K562 (cell line): ENCODE measurements around the gene EIF4EBP2. TPM values are rescaled to one million over a fixed set of nuclear protein-coding genes. Genes with fewer than 3 reads are reported as not detected.

ENCODE experiments used
- ARHGAP35 ChIP-seq: fragments of 450-650 bp; IDR thresholded peaks from 2 replicates; pipeline ENCODE4 v1.6.1; 2018; ENCODE audit not compliant: partially characterized antibody
- C11orf30 ChIP-seq: fragments of 450-650 bp; IDR thresholded peaks from 2 replicates; pipeline ENCODE4 v1.6.1; 2016; ENCODE audit warnings: low read depth, mild to moderate bottlenecking
- CBX5 ChIP-seq: IDR thresholded peaks from 2 replicates; pipeline ENCODE4 v1.6.1; 2014; ENCODE audit warnings: low read depth, borderline replicate concordance
- CHD1 ChIP-seq: fragments of 200-600 bp; sonication (generic); IDR thresholded peaks from one replicate; pipeline ENCODE4 v1.6.1; 2012; ENCODE audit warnings: mild to moderate bottlenecking, moderate library complexity, low read length, inconsistent platforms
- FOSL1 ChIP-seq: fragments of 200-800 bp; sonication (Bioruptor generic); conservative IDR thresholded peaks from 2 replicates; pipeline ENCODE4 v1.6.1; 2016; ENCODE audit warnings: missing genetic modification characterization, missing compliant biosample characterization
- FOXO4 ChIP-seq: fragments of 450-650 bp; formaldehyde crosslinking; IDR thresholded peaks from 2 replicates; pipeline ENCODE4 v1.4.0; 2020; ENCODE audit warnings: mild to moderate bottlenecking, moderate library complexity
- GTF2A2 ChIP-seq: IDR thresholded peaks from 2 replicates; pipeline ENCODE4 v1.6.1; 2016; ENCODE audit warnings: mild to moderate bottlenecking, missing genetic modification characterization, missing compliant biosample characterization
- MEF2D ChIP-seq: conservative IDR thresholded peaks from 2 replicates; pipeline ENCODE4 v1.6.1; 2016; ENCODE audit warnings: low read depth, missing genetic modification characterization, missing compliant biosample characterization
- NFRKB ChIP-seq: fragments of 450-650 bp; IDR thresholded peaks from 2 replicates; pipeline ENCODE4 v1.6.1; 2016; ENCODE audit warnings: low read depth
- PREB ChIP-seq: sonication (generic); formaldehyde crosslinking; IDR thresholded peaks from 2 replicates; pipeline ENCODE4 v1.8.1; 2023; ENCODE audit warnings: mild to moderate bottlenecking, missing genetic modification reagents
- RBM14 ChIP-seq: fragments of 200-400 bp; formaldehyde crosslinking; IDR thresholded peaks from 2 replicates; pipeline ENCODE4 v1.6.1; 2018; ENCODE audit warnings: low read depth, mild to moderate bottlenecking, low read length, moderate library complexity, borderline replicate concordance; ENCODE audit not compliant: insufficient read depth
- REST ChIP-seq, 2 experiments: fragments of 450-650 bp; formaldehyde crosslinking in 1 of 2; IDR thresholded peaks; 2 replicates each; pipeline versions ENCODE4 v1.4.0 to v1.6.1; 2014 to 2020; ENCODE audit warnings: mild to moderate bottlenecking in 2 of 2, borderline replicate concordance in 1 of 2, low read depth in 1 of 2
- XRCC3 ChIP-seq: fragments of 450-650 bp; IDR thresholded peaks from 2 replicates; pipeline ENCODE4 v1.6.1; 2017; ENCODE audit warnings: mild to moderate bottlenecking, moderate library complexity
- ZNF316 ChIP-seq: fragments of 450-650 bp; IDR thresholded peaks from 2 replicates; pipeline ENCODE4 v1.6.1; 2016
- ZNF41 ChIP-seq: fragments of 250-450 bp; sonication (Bioruptor Pico); conservative IDR thresholded peaks from 2 replicates; pipeline ENCODE4 v1.4.0; 2020; ENCODE audit warnings: mild to moderate bottlenecking
- ZNF561 ChIP-seq: fragments of 450-650 bp; formaldehyde crosslinking; conservative IDR thresholded peaks from 2 replicates; pipeline ENCODE4 v1.4.0; 2020; ENCODE audit warnings: mild to moderate bottlenecking, moderate library complexity
- polyA plus RNA-seq, 8 experiments: library from polyadenylated mRNA; depleted of rRNA in 4 of 8; stranded (reverse) in 5 of 8; unstranded in 3 of 8; fragments of >200 nt; fragmentation: Nextera tagmentation in 2 of 8; fragmentation: Illumina TruSeq in 1 of 8; extraction: Ambion mirVana in 2 of 8; extraction: Trizol in 1 of 8; gene quantifications; 2 replicates each; pipeline versions ENCODE4 v1.2.1 to v1.2.3, GENCODE V29; 2011 to 2014; ENCODE audit warnings: inconsistent platforms in 1 of 8, missing spikeins in 1 of 8
- total RNA-seq, 7 experiments: library from RNA; depleted of rRNA in 6 of 7; stranded (reverse); fragments of >200 nt in 6 of 7; fragmentation: Illumina TruSeq in 2 of 7; extraction: Trizol in 2 of 7; gene quantifications; 2 replicates each; pipeline versions ENCODE4 v1.2.1 to v1.2.3, GENCODE V29; 2011 to 2021; ENCODE audit warnings: low replicate concordance in 1 of 7
- TF ChIP-seq, protein P1 (sequence below): fragments of 450-650 bp; IDR thresholded peaks from 2 replicates; pipeline ENCODE4 v1.6.1; 2018; ENCODE audit warnings: mild to moderate bottlenecking, low read depth; ENCODE audit not compliant: partially characterized antibody

The EIF4EBP2 gene
- total and polyA plus RNA-seq, 9 of the 15 experiments (the other 6 are each of a cell fraction or from before 2014, with no cell fraction given): 16.1 to 67.5 (median 38.3) TPM

GRCh38 chr10:70378122-70378521 is 25.8 kb upstream of the EIF4EBP2 start (continued):
- no peak for TF ChIP-seq CBX5
- TF ChIP-seq RBM14: no peak
- TF ChIP-seq GTF2A2 (tag): no peak
- TF ChIP-seq ZNF561 (CRISPR knock-in tag): no peak
- no peak for TF ChIP-seq PREB (CRISPR knock-in tag)
- TF ChIP-seq, protein P1, sequence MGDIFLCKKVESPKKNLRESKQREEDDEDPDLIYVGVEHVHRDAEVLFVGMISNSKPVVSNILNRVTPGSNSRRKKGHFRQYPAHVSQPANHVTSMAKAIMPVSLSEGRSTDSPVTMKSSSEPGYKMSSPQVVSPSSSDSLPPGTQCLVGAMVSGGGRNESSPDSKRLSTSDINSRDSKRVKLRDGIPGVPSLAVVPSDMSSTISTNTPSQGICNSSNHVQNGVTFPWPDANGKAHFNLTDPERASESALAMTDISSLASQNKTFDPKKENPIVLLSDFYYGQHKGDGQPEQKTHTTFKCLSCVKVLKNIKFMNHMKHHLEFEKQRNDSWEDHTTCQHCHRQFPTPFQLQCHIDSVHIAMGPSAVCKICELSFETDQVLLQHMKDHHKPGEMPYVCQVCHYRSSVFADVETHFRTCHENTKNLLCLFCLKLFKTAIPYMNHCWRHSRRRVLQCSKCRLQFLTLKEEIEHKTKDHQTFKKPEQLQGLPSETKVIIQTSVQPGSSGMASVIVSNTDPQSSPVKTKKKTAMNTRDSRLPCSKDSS: no peak
- TF ChIP-seq ZNF316: no peak
- no peak for TF ChIP-seq XRCC3
- no peak for TF ChIP-seq NFRKB
- no peak for TF ChIP-seq C11orf30
- TF ChIP-seq FOSL1 (tag): peak; percentile 55; the same call in 1 of the 2 replicates
- no peak for TF ChIP-seq MEF2D
- no peak for TF ChIP-seq CHD1
- TF ChIP-seq ZNF41 (CRISPR knock-in tag): no peak
- no peak for TF ChIP-seq REST (IDR thresholded peaks at IDR 0.05; ENCODE audit: borderline replicate concordance)
- TF ChIP-seq REST (CRISPR knock-in tag; IDR thresholded peaks at IDR 0.05; ENCODE audit: low read depth): no peak
- no peak for TF ChIP-seq ARHGAP35
- no peak for TF ChIP-seq FOXO4 (CRISPR knock-in tag)
